Glomerular visceral epithelial cell (primary cell): Measurements from ENCODE around the gene ODC1.
"Not testable (repeated sequence)": the region's sequence is repeated elsewhere in the genome, so short reads cannot be mapped to it uniquely, and the experiment has no call there.

Experiments
- DNase-seq: peaks from one replicate; pipeline ENCODE4 v3.0.0-alpha.2; 2016; ENCODE audit errors: extremely low spot score

Gene ODC1

GRCh38 chr2:10452956-10453904 is 5.1 kb upstream of the ODC1 start:
- no peak for DNase-seq

GRCh38 chr2:10452312-10452711 is 4.2 kb upstream of the ODC1 start:
- DNase-seq: peak; percentile 86

GRCh38 chr2:10451819-10452218 is 3.7 kb upstream of the ODC1 start:
- DNase-seq: no peak

GRCh38 chr2:10449838-10450691 is 1.9 kb upstream of the ODC1 start:
- peak; percentile 18 for DNase-seq

GRCh38 chr2:10449486-10449831 is 1.3 kb upstream of the ODC1 start:
- DNase-seq: no peak

- no peak for DNase-seq
Observed at GRCh38 chr2:10448576-10449485, 704 bp upstream of the ODC1 start.

GRCh38 chr2:10447300-10447894 is 730 bp downstream of the ODC1 start:
- DNase-seq: peak; percentile 30

GRCh38 chr2:10446631-10447030 is 1.5 kb downstream of the ODC1 start:
- no peak for DNase-seq

- DNase-seq: peak; percentile 37
Observed at GRCh38 chr2:10444463-10444862, 3.7 kb downstream of the ODC1 start.

GRCh38 chr2:10442469-10443126 is 5.5 kb downstream of the ODC1 start:
- DNase-seq: not testable (repeated sequence)

GRCh38 chr2:10441948-10442347 is 6.2 kb downstream of the ODC1 start:
- DNase-seq: no peak

- no peak for DNase-seq
Observed at GRCh38 chr2:10440736-10441135, 7.4 kb downstream of the ODC1 start.

- DNase-seq: no peak
Observed at GRCh38 chr2:10439971-10440370, 8.2 kb downstream of the ODC1 start.

- no peak for DNase-seq
Observed at GRCh38 chr2:10439185-10439879, 8.8 kb downstream of the ODC1 start.

- DNase-seq: no peak
Observed at GRCh38 chr2:10438688-10439087, 9.4 kb downstream of the ODC1 start.

- DNase-seq: no peak
Observed at GRCh38 chr2:10437806-10438205, 10.3 kb downstream of the ODC1 start.

- no peak for DNase-seq
Observed at GRCh38 chr2:10436583-10437110, 11.5 kb downstream of the ODC1 start.

- DNase-seq: no peak
Observed at GRCh38 chr2:10435820-10436204, 12.3 kb downstream of the ODC1 start.

GRCh38 chr2:10434886-10435819 is 13.0 kb downstream of the ODC1 start:
- peak; percentile 76 for DNase-seq
